Measurements from ENCODE around the gene RAB42.

The RAB42 gene

DNA sequence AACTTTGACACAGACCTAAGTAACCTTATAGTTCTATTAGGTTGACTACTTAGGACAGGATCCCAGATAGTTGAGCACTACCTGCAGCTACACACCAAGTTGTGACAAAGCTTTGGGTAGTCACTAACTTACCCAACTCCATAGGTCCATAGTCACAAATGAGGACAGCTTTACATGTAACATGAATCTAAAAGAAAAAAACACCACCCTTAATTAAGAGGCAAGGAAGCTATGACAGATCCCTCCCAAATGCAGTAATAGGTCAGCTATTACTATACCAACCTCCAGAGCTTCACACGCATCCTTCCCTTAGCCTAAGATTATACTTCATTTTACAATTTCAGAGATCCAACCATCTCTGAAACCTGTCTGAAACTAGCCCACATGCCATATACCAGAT is 12.7 kb upstream of the RAB42 start:
- Histone ChIP-seq H4K8ac (ENCODE audit: low read length) (no peak overlapping the region), H3K14ac (ENCODE audit: low read length in 2 of 2) (no peak overlapping the region), H2AFZ (ENCODE audit: low read depth, low read length) (no peak overlapping the region), H3K4me2 (ENCODE audit: low read length, poor library complexity, severe bottlenecking) (peak overlapping the region; percentile 48), H2BK15ac (ENCODE audit: low read depth, poor library complexity, severe bottlenecking) (no peak overlapping the region), H3K79me1 (replicated peaks; ENCODE audit: low read length, poor library complexity, severe bottlenecking) (peaks cover 3% of the 10 kb centered on the region), H3K27me3 (ENCODE audit: control insufficient read depth in 1 of 2, insufficient read depth in 1 of 2, low read length in 2 of 2) (no peaks in the 10 kb centered on the region), H2BK120ac (ENCODE audit: low read depth, low read length) (no peak overlapping the region), H3K23ac (ENCODE audit: low read length in 2 of 2) (no peak overlapping the region), H3K36me3 (ENCODE audit: control insufficient read depth in 1 of 2, insufficient read depth in 2 of 2, low read depth in 1 of 2, low read length in 2 of 2) (peaks cover 37 to 54% of the 10 kb centered on the region in 2 experiments), H2BK12ac (ENCODE audit: low read length in 2 of 2) (no peak overlapping the region), H3K27ac (ENCODE audit: low read length, poor library complexity, severe bottlenecking) (peak overlapping the region; percentile 46), H2AK5ac (ENCODE audit: low read length, severe bottlenecking) (no peak overlapping the region), H2BK5ac (ENCODE audit: low read depth, low read length, poor library complexity, severe bottlenecking) (no peak overlapping the region), H3K4ac (ENCODE audit: low read depth in 1 of 2, low read length in 2 of 2) (no peak overlapping the region), H3K9me3 (ENCODE audit: control insufficient read depth, low read length) (no peaks in the 10 kb centered on the region), H3K18ac (ENCODE audit: low read depth in 1 of 2, low read length in 2 of 2) (no peak overlapping the region), H3K9ac (ENCODE audit: low read length) (peak overlapping the region; percentile 97), H3K4me3 (ENCODE audit: insufficient read depth in 1 of 2, low read depth in 1 of 2, low read length in 2 of 2) (peak overlapping the region in 1 of 2 experiments; percentile 93), H4K91ac (ENCODE audit: low read length) (no peak overlapping the region), H3K4me1 (ENCODE audit: control insufficient read depth, insufficient read depth, low read depth, low read length) (peaks cover 14% of the 10 kb centered on the region)
- no peak for DNase-seq
- 85% methylated on average over 1 of the region's 1 CpG for WGBS

DNA sequence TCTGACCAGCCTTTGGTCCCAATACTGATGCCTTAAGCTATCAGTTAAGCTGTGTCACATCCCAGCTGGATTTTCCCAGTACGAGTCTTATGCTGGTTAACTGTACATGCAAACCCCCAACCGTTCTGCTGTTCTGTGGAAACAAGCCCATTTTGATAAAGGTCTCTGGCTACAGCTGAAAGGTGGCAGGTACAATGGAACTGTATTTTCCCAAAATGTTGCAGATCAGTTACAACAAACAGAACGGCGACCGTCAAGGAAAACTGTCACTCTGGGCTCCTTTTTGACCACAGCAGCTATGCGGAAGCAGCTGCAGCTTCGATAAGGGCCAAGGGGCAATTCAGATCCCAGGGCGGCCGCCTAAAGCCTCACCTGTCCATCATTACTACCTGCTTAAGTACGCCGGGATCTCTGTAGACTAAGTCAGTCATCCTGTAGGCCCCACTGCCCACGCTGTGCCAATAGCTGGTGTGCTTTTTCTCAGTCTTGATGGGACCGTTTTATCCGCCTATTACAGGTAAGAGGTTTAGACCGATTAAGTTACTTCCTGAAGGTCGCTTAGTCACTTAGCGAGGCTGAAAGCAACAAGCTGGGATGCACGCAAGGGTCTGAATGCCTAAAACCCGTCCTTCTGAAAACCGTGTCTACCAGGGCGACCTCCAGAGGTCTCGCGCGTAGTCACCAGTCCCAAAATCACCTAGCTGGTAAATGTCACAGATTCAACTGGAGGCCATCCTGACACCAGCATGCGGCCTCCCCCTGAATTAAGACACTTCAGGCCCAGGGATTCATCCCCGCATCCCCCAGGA is 11.1 kb upstream of the RAB42 start:
- H3K4me3 ChIP-seq (ENCODE audit: insufficient read depth in 1 of 2, low read depth in 1 of 2, low read length in 2 of 2): peak overlapping the region; percentile 73 to 93
- peak overlapping the region; percentile 52 to 67 for H3K18ac ChIP-seq (ENCODE audit: low read depth in 1 of 2, low read length in 2 of 2)
- no peak overlapping the region for H3K23ac ChIP-seq (ENCODE audit: low read length in 2 of 2)
- H3K4me1 ChIP-seq (ENCODE audit: control insufficient read depth, insufficient read depth, low read depth, low read length): peaks cover 14% of the 10 kb centered on the region
- H3K9ac ChIP-seq (ENCODE audit: low read length): peak overlapping the region; percentile 97
- DNase-seq: peak; percentile 53
- H3K36me3 ChIP-seq (ENCODE audit: control insufficient read depth in 1 of 2, insufficient read depth in 2 of 2, low read depth in 1 of 2, low read length in 2 of 2): peaks cover 32 to 47% of the 10 kb centered on the region in 2 experiments
- H3K27ac ChIP-seq (ENCODE audit: low read length, poor library complexity, severe bottlenecking): peak overlapping the region; percentile 17
- H3K9me3 ChIP-seq (ENCODE audit: control insufficient read depth, low read length): no peaks in the 10 kb centered on the region
- peak overlapping the region; percentile 24 to 63 for H3K4ac ChIP-seq (ENCODE audit: low read depth in 1 of 2, low read length in 2 of 2)
- WGBS: 1% methylated on average over 26 of the region's 26 CpGs
- H3K27me3 ChIP-seq (ENCODE audit: control insufficient read depth in 1 of 2, insufficient read depth in 1 of 2, low read length in 2 of 2): no peaks in the 10 kb centered on the region
- no peak overlapping the region for H2BK120ac ChIP-seq (ENCODE audit: low read depth, low read length)
- H2AFZ ChIP-seq (ENCODE audit: low read depth, low read length): no peak overlapping the region
- H2BK12ac ChIP-seq (ENCODE audit: low read length in 2 of 2): no peak overlapping the region
- H4K91ac ChIP-seq (ENCODE audit: low read length): no peak overlapping the region
- H2BK5ac ChIP-seq (ENCODE audit: low read depth, low read length, poor library complexity, severe bottlenecking): no peak overlapping the region
- H2AK5ac ChIP-seq (ENCODE audit: low read length, severe bottlenecking): no peak overlapping the region
- H2BK15ac ChIP-seq (ENCODE audit: low read depth, poor library complexity, severe bottlenecking): no peak overlapping the region
- H3K14ac ChIP-seq (ENCODE audit: low read length in 2 of 2): peak overlapping the region in 1 of 2 experiments; percentile 71
- H3K4me2 ChIP-seq (ENCODE audit: low read length, poor library complexity, severe bottlenecking): peak overlapping the region; percentile 90
- H3K79me1 ChIP-seq (replicated peaks; ENCODE audit: low read length, poor library complexity, severe bottlenecking): peaks cover 3% of the 10 kb centered on the region
- no peak overlapping the region for H4K8ac ChIP-seq (ENCODE audit: low read length)

DNA sequence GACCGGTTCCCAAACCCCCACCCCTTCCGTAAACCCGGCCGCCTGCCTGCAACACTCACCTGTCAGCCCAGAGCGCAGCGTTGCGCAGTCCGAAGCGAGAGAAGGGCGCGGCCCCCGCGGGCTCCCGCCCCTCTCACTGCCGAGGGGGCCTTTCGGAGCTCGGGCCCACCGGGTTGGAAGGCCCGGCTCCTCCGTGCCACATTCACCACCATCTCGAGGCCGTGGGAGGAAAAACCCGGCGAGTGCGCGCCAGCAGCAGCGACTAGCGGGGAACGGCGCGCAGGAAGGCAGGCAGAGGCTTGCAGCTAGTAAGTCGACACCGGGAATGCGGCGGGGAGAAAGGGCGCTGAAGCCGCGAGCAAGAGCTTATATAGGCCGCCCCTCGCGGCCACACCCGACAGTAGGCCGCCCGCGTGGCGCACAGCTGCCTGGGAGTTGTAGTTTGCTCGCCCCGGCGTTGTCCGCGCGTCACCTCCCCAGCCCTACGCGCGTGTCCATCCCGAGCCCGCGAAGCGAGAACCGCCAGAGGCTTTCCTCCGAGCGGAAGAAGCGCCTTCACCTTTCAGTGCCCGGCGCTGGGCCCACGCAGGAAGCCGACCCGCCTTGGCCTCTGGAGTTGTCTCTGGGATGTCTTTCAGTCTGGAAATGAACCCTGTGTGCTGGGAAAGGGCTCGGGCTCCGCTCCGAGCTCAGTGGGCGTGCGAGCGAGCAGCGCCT is 10.4 kb upstream of the RAB42 start:
- Histone ChIP-seq H3K4ac (ENCODE audit: low read depth in 1 of 2, low read length in 2 of 2) (peak overlapping the region in 1 of 2 experiments; percentile 29), H3K9me3 (ENCODE audit: control insufficient read depth, low read length) (no peaks in the 10 kb centered on the region)
- under 1% methylated on average over 63 of the region's 75 CpGs for WGBS

DNA sequence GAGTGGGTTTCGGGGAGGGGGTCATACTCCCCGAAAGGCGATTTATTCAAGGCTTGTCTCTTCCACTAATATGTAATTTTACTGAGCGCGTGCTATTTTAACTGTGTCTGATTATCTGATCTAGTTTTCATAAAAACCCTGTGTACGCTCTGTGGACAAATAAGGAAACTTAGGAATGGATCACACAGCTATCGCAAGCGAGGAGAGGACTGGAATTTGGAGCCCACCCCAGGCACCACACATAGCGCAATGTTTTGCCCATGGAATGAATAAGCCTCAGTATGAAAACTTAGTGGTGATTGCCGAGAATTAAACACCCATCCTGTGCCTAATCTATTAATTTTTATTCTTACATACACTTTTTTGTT is 9.8 kb upstream of the RAB42 start:
- H3K14ac ChIP-seq (ENCODE audit: low read length in 2 of 2): no peak overlapping the region
- H2BK5ac ChIP-seq (ENCODE audit: low read depth, low read length, poor library complexity, severe bottlenecking): peak overlapping the region; percentile 61
- no peak overlapping the region for H3K4ac ChIP-seq (ENCODE audit: low read depth in 1 of 2, low read length in 2 of 2)
- DNase-seq: no peak
- peaks cover 16% of the 10 kb centered on the region for H3K4me1 ChIP-seq (ENCODE audit: control insufficient read depth, insufficient read depth, low read depth, low read length)
- peak overlapping the region; percentile 97 for H3K9ac ChIP-seq (ENCODE audit: low read length)
- peak overlapping the region; percentile 74 for H3K4me2 ChIP-seq (ENCODE audit: low read length, poor library complexity, severe bottlenecking)
- H2AK5ac ChIP-seq (ENCODE audit: low read length, severe bottlenecking): no peak overlapping the region
- no peak overlapping the region for H2BK120ac ChIP-seq (ENCODE audit: low read depth, low read length)
- H4K91ac ChIP-seq (ENCODE audit: low read length): no peak overlapping the region
- H2BK12ac ChIP-seq (ENCODE audit: low read length in 2 of 2): no peak overlapping the region
- WGBS: 3% methylated on average over 6 of the region's 10 CpGs
- peak overlapping the region; percentile 79 for H4K8ac ChIP-seq (ENCODE audit: low read length)
- peak overlapping the region; percentile 51 to 93 for H3K4me3 ChIP-seq (ENCODE audit: insufficient read depth in 1 of 2, low read depth in 1 of 2, low read length in 2 of 2)
- peak overlapping the region; percentile 58 for H2AFZ ChIP-seq (ENCODE audit: low read depth, low read length)
- H3K79me1 ChIP-seq (replicated peaks; ENCODE audit: low read length, poor library complexity, severe bottlenecking): peaks cover 3% of the 10 kb centered on the region
- H2BK15ac ChIP-seq (ENCODE audit: low read depth, poor library complexity, severe bottlenecking): no peak overlapping the region
- no peaks in the 10 kb centered on the region for H3K27me3 ChIP-seq (ENCODE audit: control insufficient read depth in 1 of 2, insufficient read depth in 1 of 2, low read length in 2 of 2)
- peaks cover 26 to 39% of the 10 kb centered on the region in 2 experiments for H3K36me3 ChIP-seq (ENCODE audit: control insufficient read depth in 1 of 2, insufficient read depth in 2 of 2, low read depth in 1 of 2, low read length in 2 of 2)
- H3K18ac ChIP-seq (ENCODE audit: low read depth in 1 of 2, low read length in 2 of 2): peak overlapping the region; percentile 8 to 71
- no peaks in the 10 kb centered on the region for H3K9me3 ChIP-seq (ENCODE audit: control insufficient read depth, low read length)
- no peak overlapping the region for H3K23ac ChIP-seq (ENCODE audit: low read length in 2 of 2)
- H3K27ac ChIP-seq (ENCODE audit: low read length, poor library complexity, severe bottlenecking): peak overlapping the region; percentile 53

More for the DNA sequence above, 10.4 kb upstream of the RAB42 start:
- Histone ChIP-seq H2AK5ac (ENCODE audit: low read length, severe bottlenecking) (no peak overlapping the region), H3K14ac (ENCODE audit: low read length in 2 of 2) (peak overlapping the region in 1 of 2 experiments; percentile 71), H2BK5ac (ENCODE audit: low read depth, low read length, poor library complexity, severe bottlenecking) (peak overlapping the region; percentile 61), H2AFZ (ENCODE audit: low read depth, low read length) (peak overlapping the region; percentile 58), H3K9ac (ENCODE audit: low read length) (peak overlapping the region; percentile 97), H2BK15ac (ENCODE audit: low read depth, poor library complexity, severe bottlenecking) (no peak overlapping the region), H3K36me3 (ENCODE audit: control insufficient read depth in 1 of 2, insufficient read depth in 2 of 2, low read depth in 1 of 2, low read length in 2 of 2) (peaks cover 29 to 45% of the 10 kb centered on the region in 2 experiments), H3K23ac (ENCODE audit: low read length in 2 of 2) (peak overlapping the region in 1 of 2 experiments; percentile 46), H4K91ac (ENCODE audit: low read length) (peak overlapping the region; percentile 16), H3K4me3 (ENCODE audit: insufficient read depth in 1 of 2, low read depth in 1 of 2, low read length in 2 of 2) (peak overlapping the region; percentile 73 to 93), H3K27ac (ENCODE audit: low read length, poor library complexity, severe bottlenecking) (peak overlapping the region; percentile 53), H3K4me1 (ENCODE audit: control insufficient read depth, insufficient read depth, low read depth, low read length) (peaks cover 16% of the 10 kb centered on the region), H3K4me2 (ENCODE audit: low read length, poor library complexity, severe bottlenecking) (peak overlapping the region; percentile 90), H2BK12ac (ENCODE audit: low read length in 2 of 2) (peak overlapping the region in 1 of 2 experiments; percentile 40), H2BK120ac (ENCODE audit: low read depth, low read length) (no peak overlapping the region), H4K8ac (ENCODE audit: low read length) (no peak overlapping the region), H3K79me1 (replicated peaks; ENCODE audit: low read length, poor library complexity, severe bottlenecking) (peaks cover 3% of the 10 kb centered on the region), H3K27me3 (ENCODE audit: control insufficient read depth in 1 of 2, insufficient read depth in 1 of 2, low read length in 2 of 2) (no peaks in the 10 kb centered on the region), H3K18ac (ENCODE audit: low read depth in 1 of 2, low read length in 2 of 2) (peak overlapping the region; percentile 67 to 71)
- peak; percentile 96 for DNase-seq

Measured in mesenchymal stem cell (in vitro differentiated cells and primary cell).